HCT116 (cell line): ENCODE data around the gene ABL1. TPM values are rescaled to one million over a fixed set of nuclear protein-coding genes. Genes with fewer than 3 reads are reported as not detected.

Experiments used
- ATAC-seq: fragments of 200-7000 bp; cut with Tn5 transposase; 2 replicates; pipeline ENCODE4 v1.9.1; 2020; ENCODE audit warnings: mild to moderate bottlenecking, moderate library complexity
- BruUV-seq: library from RNA; stranded (reverse); fragments of 400-500 nt; replicated peaks from 2 replicates; lab custom pipeline; 2021; lab: Mats Ljungman, UMichigan
- CTCF ChIA-PET: fragments of 300-600 bp; sonication (Branson Sonifier 250); formaldehyde crosslinking; loops from one replicate; lab custom pipeline; 2021; ENCODE audit warnings: antibody characterized with exemption; lab: Charles Lee
- POLR2A ChIA-PET: fragments of 300-600, 350-600 bp; sonication (Branson Sonifier 250); formaldehyde crosslinking; loops from one replicate; lab custom pipeline; 2021; ENCODE audit warnings: antibody characterized with exemption; lab: Charles Lee
- RAD21 ChIA-PET, 2 experiments: fragments of 300-600 bp; sonication (Branson Sonifier 250); formaldehyde crosslinking; loops; one replicate each; lab custom pipeline; 2023; ENCODE audit warnings: low total read pairs in 2 of 2; ENCODE audit not compliant: uncharacterized antibody in 2 of 2, unreplicated experiment in 2 of 2, low non-redundant PET in 1 of 2; lab: Charles Lee
- DNase-seq: peaks from one replicate; pipeline ENCODE4 v3.0.0-alpha.2; 2010; ENCODE audit warnings: low read depth, low spot score
- H2AFZ ChIP-seq: fragments of 200-600 bp; shearing (Covaris generic), sonication (generic); 2 replicates; pipeline ENCODE4 v1.6.1; 2017; ENCODE audit warnings: low read depth, mixed run types, mixed read lengths, antibody characterized with exemption, low read length; ENCODE audit not compliant: poor library complexity, severe bottlenecking
- H3K27ac ChIP-seq: 2 replicates; pipeline ENCODE4 v1.5.1; 2012; ENCODE audit warnings: low read depth, low read length
- H3K27me3 ChIP-seq: fragments of 200-600 bp; sonication (generic); 2 replicates; pipeline ENCODE4 v1.6.1; 2016; ENCODE audit warnings: mixed run types, low read length, mixed read lengths; ENCODE audit not compliant: insufficient read depth
- H3K36me3 ChIP-seq, 2 experiments: fragments of 200-500 bp in 1 of 2; fragments of 200-600 bp in 1 of 2; sonication (Bioruptor generic) in 1 of 2; sonication (generic) in 1 of 2; 2 replicates each; pipeline versions ENCODE4 v1.5.1 to v1.6.1; 2014 to 2016; ENCODE audit warnings: low read length in 2 of 2, inconsistent platforms in 1 of 2, mixed read lengths in 1 of 2, mixed run types in 1 of 2; ENCODE audit not compliant: insufficient read depth in 2 of 2, control insufficient read depth in 1 of 2
- H3K4me1 ChIP-seq, 2 experiments: fragments of 200-600 bp in 1 of 2; sonication (generic) in 1 of 2; 2 replicates each; pipeline versions ENCODE4 v1.5.1 to v1.6.1; 2012 to 2017; ENCODE audit warnings: low read length in 2 of 2, inconsistent platforms in 1 of 2, mild to moderate bottlenecking in 1 of 2, mixed read lengths in 1 of 2, mixed run types in 1 of 2, moderate library complexity in 1 of 2; ENCODE audit not compliant: insufficient read depth in 2 of 2, control insufficient read depth in 1 of 2
- H3K4me2 ChIP-seq: fragments of 200-600 bp; sonication (generic); 2 replicates; pipeline ENCODE4 v1.6.1; 2017; ENCODE audit warnings: mixed run types, low read length, mixed read lengths
- H3K4me3 ChIP-seq, 2 experiments: fragments of 200-600 bp in 1 of 2; sonication (generic) in 1 of 2; replicated peaks in 1 of 2; 2 replicates each; pipeline ENCODE4 v1.5.1; 2011 to 2016; ENCODE audit warnings: low read length in 2 of 2, control low read depth in 1 of 2, low read depth in 1 of 2, mild to moderate bottlenecking in 1 of 2, mixed read lengths in 1 of 2, mixed run types in 1 of 2
- H3K79me2 ChIP-seq: fragments of 200-600 bp; sonication (generic); 2 replicates; pipeline ENCODE4 v1.6.1; 2017; ENCODE audit warnings: mild to moderate bottlenecking, mixed run types, low read length, moderate library complexity, mixed read lengths; ENCODE audit not compliant: insufficient read depth
- H3K9ac ChIP-seq: fragments of 200-600 bp; sonication (generic); 2 replicates; pipeline ENCODE4 v1.6.1; 2016; ENCODE audit warnings: low read length, mixed read lengths
- H3K9me2 ChIP-seq: fragments of 200-600 bp; sonication (generic), shearing (Covaris generic); 2 replicates; pipeline ENCODE4 v1.6.1; 2017; ENCODE audit warnings: mixed run types, mild to moderate bottlenecking, moderate library complexity; ENCODE audit not compliant: insufficient read depth
- H3K9me3 ChIP-seq, 2 experiments: fragments of 200-500 bp in 1 of 2; fragments of 200-600 bp in 1 of 2; sonication (Bioruptor generic) in 1 of 2; sonication (generic) in 1 of 2; 2 replicates each; pipeline ENCODE4 v1.6.1; 2014 to 2017; ENCODE audit warnings: low read length in 2 of 2, mixed read lengths in 2 of 2, inconsistent platforms in 1 of 2, low read depth in 1 of 2, mild to moderate bottlenecking in 1 of 2, mixed run types in 1 of 2, moderate library complexity in 1 of 2; ENCODE audit not compliant: control insufficient read depth in 1 of 2, insufficient read depth in 1 of 2
- H4K20me1 ChIP-seq: fragments of 200-600 bp; sonication (generic), shearing (Covaris generic); 2 replicates; pipeline ENCODE4 v1.6.1; 2017; ENCODE audit warnings: mixed run types, mild to moderate bottlenecking, moderate library complexity; ENCODE audit not compliant: insufficient read depth
- CTCF ChIP-seq, 3 experiments: fragments of 200-600 bp in 1 of 3; sonication (generic) in 1 of 3; IDR thresholded peaks in 2 of 3; conservative IDR thresholded peaks in 1 of 3; 2 replicates each; pipeline ENCODE4 v1.5.1; 2012 to 2017; ENCODE audit warnings: low read depth in 2 of 3, low read length in 2 of 3, antibody characterized with exemption in 1 of 3, borderline replicate concordance in 1 of 3, control low read depth in 1 of 3, mild to moderate bottlenecking in 1 of 3, mixed read lengths in 1 of 3, mixed run types in 1 of 3, moderate library complexity in 1 of 3; ENCODE audit not compliant: insufficient read depth in 1 of 3
- EGR1 ChIP-seq: IDR thresholded peaks from 2 replicates; pipeline ENCODE4 v1.6.1; 2012; ENCODE audit warnings: low read depth
- EZH2 ChIP-seq: fragments of 200-600 bp; sonication (generic); IDR thresholded peaks from 2 replicates; pipeline ENCODE4 v1.6.1; 2017; ENCODE audit warnings: antibody characterized with exemption, mixed run types
- EZH2phosphoT487 ChIP-seq: fragments of 200-600 bp; IDR thresholded peaks from 2 replicates; pipeline ENCODE4 v1.6.1; 2018; ENCODE audit warnings: antibody characterized with exemption, borderline replicate concordance
- JUND ChIP-seq: IDR thresholded peaks from 2 replicates; pipeline ENCODE4 v1.6.1; 2012
- RAD21 ChIP-seq: IDR thresholded peaks from 2 replicates; pipeline ENCODE4 v1.6.1; 2012; ENCODE audit warnings: low read depth, mild to moderate bottlenecking
- REST ChIP-seq: IDR thresholded peaks from 2 replicates; pipeline ENCODE4 v1.6.1; 2012; ENCODE audit warnings: low read depth
- SRF ChIP-seq: IDR thresholded peaks from 2 replicates; pipeline ENCODE4 v1.6.1; 2012; ENCODE audit warnings: low read depth
- YY1 ChIP-seq: IDR thresholded peaks from 2 replicates; pipeline ENCODE4 v1.6.1; 2011; ENCODE audit warnings: low read length, low read depth, moderate library complexity, mild to moderate bottlenecking; ENCODE audit not compliant: insufficient replicate concordance; ENCODE audit errors: extremely low read depth
- ZNF274 ChIP-seq: fragments of 200-500 bp; sonication (Bioruptor generic); IDR thresholded peaks from 2 replicates; pipeline ENCODE4 v1.6.1; 2014; ENCODE audit warnings: mild to moderate bottlenecking, low read depth, low read length, inconsistent platforms
- intact Hi-C: fragments of 100-400 bp; cut with micrococcal nuclease; formaldehyde crosslinking; loops from 2 replicates; pipeline ENCODE4 v1.10.0; 2022
- total RNA-seq: library from RNA; stranded (reverse); gene quantifications from one replicate; pipeline ENCODE4 v1.2.1, GENCODE V29; 2021; ENCODE audit not compliant: unreplicated experiment

Gene ABL1
- total RNA-seq, 1 experiment from 2014 or later, result 54.7 TPM

GRCh38 chr9:130898552-130898852 lies 63.4 kb downstream of the ABL1 start:
- Histone ChIP-seq H3K4me3 (no peak overlapping the region), H3K36me3 (no peaks in the 10 kb centered on the region), H3K79me2 (no peaks in the 10 kb centered on the region), H3K27me3 (no peaks in the 10 kb centered on the region), H3K9me2 (no peaks in the 10 kb centered on the region), H4K20me1 (no peaks in the 10 kb centered on the region), H3K4me2 (no peak overlapping the region), H3K9ac (no peak overlapping the region), H3K4me1 (no peaks in the 10 kb centered on the region), H2AFZ (no peak overlapping the region), H3K27ac (no peak overlapping the region), H3K9me3 (no peaks in the 10 kb centered on the region)
- intact Hi-C loops, result no loop called here
- CTCF ChIA-PET, result no interaction called here
- DNase-seq (no peak), ATAC-seq (no peak)
- no TSS peak for BruUV-seq
- POLR2A ChIA-PET, result no interaction called here
- RAD21 ChIA-PET, result no interaction called here
- TF ChIP-seq EZH2phosphoT487 (no peak), CTCF (IDR thresholded peaks at IDR 0.05 in 2 of 3, conservative IDR thresholded peaks at IDR 0.05 in 1 of 3; ENCODE audit: borderline replicate concordance in 1 of 3, insufficient read depth in 1 of 3, low read depth in 2 of 3, low read length in 2 of 3) (no peak), EZH2 (no peak), YY1 (no peak), RAD21 (no peak)

- intact Hi-C loops, result no loop called here
- DNase-seq, result no peak
- no peak for TF ChIP-seq SRF
- TF ChIP-seq RAD21, result no peak
- no peak for TF ChIP-seq JUND
- TF ChIP-seq EGR1, result no peak
- no peak for TF ChIP-seq EZH2phosphoT487
- no peak for TF ChIP-seq REST
- no peak for TF ChIP-seq EZH2
- TF ChIP-seq CTCF (IDR thresholded peaks at IDR 0.05 in 2 of 3, conservative IDR thresholded peaks at IDR 0.05 in 1 of 3; ENCODE audit: borderline replicate concordance in 1 of 3, insufficient read depth in 1 of 3, low read depth in 2 of 3, low read length in 2 of 3), result no peak
- no peak for TF ChIP-seq ZNF274
- TF ChIP-seq YY1, result no peak
Measured at GRCh38 chr9:130899051-130899748, 64.1 kb downstream of the ABL1 start.

More at GRCh38 chr9:130899051-130899748, 64.1 kb downstream of the ABL1 start:
- H3K9me3 ChIP-seq, result no peaks in the 10 kb centered on the region
- no peak overlapping the region for H3K4me3 ChIP-seq
- H3K4me1 ChIP-seq, result no peaks in the 10 kb centered on the region
- CTCF ChIA-PET, result interaction anchor here (0.9 kb wide), 1 partner anchor 33 kb away, joined by 4 read pairs; no protein-coding TSS in a partner anchor
- H3K4me2 ChIP-seq, result no peak overlapping the region
- BruUV-seq, result no TSS peak
- no peaks in the 10 kb centered on the region for H3K36me3 ChIP-seq
- no peaks in the 10 kb centered on the region for H3K9me2 ChIP-seq
- H3K27ac ChIP-seq, result no peak overlapping the region
- H3K27me3 ChIP-seq, result no peaks in the 10 kb centered on the region
- no peak overlapping the region for H3K9ac ChIP-seq
- RAD21 ChIA-PET, result no interaction called here
- no peak overlapping the region for H2AFZ ChIP-seq
- H3K79me2 ChIP-seq, result no peaks in the 10 kb centered on the region
- ATAC-seq, result no peak
- POLR2A ChIA-PET, result no interaction called here
- H4K20me1 ChIP-seq, result no peaks in the 10 kb centered on the region
